ENCODE results near the gene SLC12A1.

The SLC12A1 gene

GRCh38 chr15:48202068-48202467 is 4.0 kb upstream of the SLC12A1 start:
- TF ChIP-seq FOXP2 (optimal IDR thresholded peaks at IDR 0.05; ENCODE audit: borderline replicate concordance, extremely low read depth, extremely low read length, insufficient read depth): no peak

GRCh38 chr15:48221261-48221660 is 15.2 kb downstream of the SLC12A1 start:
- TF ChIP-seq FOXP2 (optimal IDR thresholded peaks at IDR 0.05; ENCODE audit: borderline replicate concordance, extremely low read depth, extremely low read length, insufficient read depth) (no peak), REST (IDR thresholded peaks at IDR 0.05; ENCODE audit: insufficient read depth in 1 of 2, low read depth in 2 of 2, low read length in 2 of 2) (no peak), SIN3A (IDR thresholded peaks at IDR 0.05; ENCODE audit: borderline replicate concordance, insufficient read depth, low read length) (no peak), TAF1 (IDR thresholded peaks at IDR 0.05; ENCODE audit: borderline replicate concordance, insufficient read depth, low read length) (no peak), POLR2AphosphoS5 (IDR thresholded peaks at IDR 0.05; ENCODE audit: low read depth, low read length) (no peak)

- TF ChIP-seq TAF1 (IDR thresholded peaks at IDR 0.05; ENCODE audit: borderline replicate concordance, insufficient read depth, low read length) (no peak), POLR2AphosphoS5 (IDR thresholded peaks at IDR 0.05; ENCODE audit: low read depth, low read length) (no peak), FOXP2 (optimal IDR thresholded peaks at IDR 0.05; ENCODE audit: borderline replicate concordance, extremely low read depth, extremely low read length, insufficient read depth) (no peak), SIN3A (IDR thresholded peaks at IDR 0.05; ENCODE audit: borderline replicate concordance, insufficient read depth, low read length) (no peak), REST (IDR thresholded peaks at IDR 0.05; ENCODE audit: insufficient read depth in 1 of 2, low read depth in 2 of 2, low read length in 2 of 2) (no peak)
Measured at GRCh38 chr15:48221885-48222284, 15.8 kb downstream of the SLC12A1 start.

GRCh38 chr15:48222627-48223026 is 16.5 kb downstream of the SLC12A1 start:
- TF ChIP-seq POLR2AphosphoS5 (IDR thresholded peaks at IDR 0.05; ENCODE audit: low read depth, low read length) (no peak), REST (IDR thresholded peaks at IDR 0.05; ENCODE audit: insufficient read depth in 1 of 2, low read depth in 2 of 2, low read length in 2 of 2) (no peak), FOXP2 (optimal IDR thresholded peaks at IDR 0.05; ENCODE audit: borderline replicate concordance, extremely low read depth, extremely low read length, insufficient read depth) (no peak), TAF1 (IDR thresholded peaks at IDR 0.05; ENCODE audit: borderline replicate concordance, insufficient read depth, low read length) (no peak), SIN3A (IDR thresholded peaks at IDR 0.05; ENCODE audit: borderline replicate concordance, insufficient read depth, low read length) (no peak)

GRCh38 chr15:48225771-48226170 is 19.7 kb downstream of the SLC12A1 start:
- no peak for TF ChIP-seq REST (IDR thresholded peaks at IDR 0.05; ENCODE audit: insufficient read depth in 1 of 2, low read depth in 2 of 2, low read length in 2 of 2)
- TF ChIP-seq FOXP2 (optimal IDR thresholded peaks at IDR 0.05; ENCODE audit: borderline replicate concordance, extremely low read depth, extremely low read length, insufficient read depth): no peak
- TF ChIP-seq SIN3A (IDR thresholded peaks at IDR 0.05; ENCODE audit: borderline replicate concordance, insufficient read depth, low read length): no peak
- no peak for TF ChIP-seq POLR2AphosphoS5 (IDR thresholded peaks at IDR 0.05; ENCODE audit: low read depth, low read length)
- no peak for TF ChIP-seq TAF1 (IDR thresholded peaks at IDR 0.05; ENCODE audit: borderline replicate concordance, insufficient read depth, low read length)

All from PFSK-1 (cell line).